Effector memory CD8-positive, alpha-beta T cell (primary cell): ENCODE measurements around the gene ARHGEF28.
A peak's percentile ranks its signal among the peaks of the same experiment; 100 is the strongest.

Experiments used
- ATAC-seq: fragments of 150-1000 bp; cut with Tn5 transposase; replicated peaks from 2 replicates; pipeline ENCODE4 v1.10.0; 2021; ENCODE audit warnings: mild to moderate bottlenecking, moderate library complexity
- DNase-seq, 3 experiments: peaks; one replicate each; pipeline ENCODE4 v3.0.0; 2021
- H3K27ac Mint-ChIP-seq, 2 donors: one replicate each; pipeline ENCODE4 v1.8.0; 2022; ENCODE audit warnings: mild to moderate bottlenecking in 2 of 2, mixed read lengths in 2 of 2, moderate library complexity in 2 of 2
- H3K27me3 Mint-ChIP-seq, 2 donors: one replicate each; pipeline ENCODE4 v1.8.0; 2022; ENCODE audit warnings: mixed read lengths in 2 of 2
- H3K36me3 Mint-ChIP-seq: one replicate; pipeline ENCODE4 v1.8.0; 2022; ENCODE audit warnings: mild to moderate bottlenecking, moderate library complexity, mixed read lengths; ENCODE audit not compliant: insufficient read depth
- H3K4me1 Mint-ChIP-seq, 2 donors: one replicate each; pipeline ENCODE4 v1.8.0; 2022; ENCODE audit warnings: low read depth in 2 of 2, mixed read lengths in 2 of 2
- H3K4me3 Mint-ChIP-seq, 2 donors: one replicate each; pipeline ENCODE4 v1.8.0; 2022; ENCODE audit warnings: mild to moderate bottlenecking in 2 of 2, mixed read lengths in 2 of 2, moderate library complexity in 2 of 2
- H3K9me3 Mint-ChIP-seq, 2 donors: one replicate each; pipeline ENCODE4 v1.8.0; 2022; ENCODE audit warnings: mixed read lengths in 2 of 2

ARHGEF28 gene

DNA sequence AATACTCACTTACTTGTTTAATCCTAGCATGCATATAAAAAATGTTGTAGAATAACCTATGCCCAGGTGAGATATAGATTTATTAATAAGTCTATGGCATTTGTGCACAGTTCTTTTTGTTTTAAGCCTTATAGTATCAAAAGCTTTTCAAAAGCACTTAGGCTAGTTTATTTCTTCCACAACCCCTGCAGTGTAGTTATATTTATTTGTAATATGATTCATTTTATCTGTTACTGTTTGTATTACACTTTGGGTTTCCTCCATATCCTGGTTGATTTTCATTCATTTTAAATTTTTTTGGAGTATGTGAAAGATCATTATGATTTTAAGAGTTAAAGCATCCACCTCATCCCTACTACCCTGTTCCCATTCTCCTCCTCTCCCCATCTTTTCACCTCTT lies 18.8 kb upstream of the ARHGEF28 start:
- no peaks in the 10 kb centered on the region for H3K36me3 Mint-ChIP-seq
- DNase-seq (no peak), ATAC-seq (no peak)
- no peaks in the 10 kb centered on the region for H3K9me3 Mint-ChIP-seq
- H3K27ac Mint-ChIP-seq = no peak overlapping the region
- H3K4me1 Mint-ChIP-seq = peaks cover 0 to 7% of the 10 kb centered on the region in 2 donors
- peaks cover 20 to 33% of the 10 kb centered on the region in 2 donors for H3K27me3 Mint-ChIP-seq
- no peak overlapping the region for H3K4me3 Mint-ChIP-seq

DNA sequence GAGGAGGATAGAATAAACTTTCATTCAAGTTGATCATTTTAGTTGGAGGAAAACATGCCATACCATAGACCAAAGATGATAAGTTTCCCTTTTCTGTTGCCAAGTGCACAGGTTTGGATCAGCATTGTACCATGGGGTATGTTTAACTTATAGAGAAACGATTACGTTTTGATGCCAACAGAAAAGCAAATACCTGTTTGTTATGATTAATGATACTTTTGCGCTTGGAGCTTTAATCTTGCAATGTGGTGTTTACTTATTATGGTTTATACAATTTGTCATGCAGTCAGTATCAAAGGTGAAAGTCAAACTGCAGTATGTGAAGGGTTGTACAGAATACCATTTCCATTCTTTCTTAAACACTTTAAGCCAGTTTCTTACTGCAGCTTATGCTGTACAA lies 13.2 kb upstream of the ARHGEF28 start:
- Mint-ChIP-seq H3K27me3 (peaks cover 31 to 61% of the 10 kb centered on the region in 2 donors), H3K4me1 (no peaks in the 10 kb centered on the region), H3K4me3 (no peak overlapping the region), H3K36me3 (no peaks in the 10 kb centered on the region), H3K9me3 (no peaks in the 10 kb centered on the region), H3K27ac (no peak overlapping the region)
- no peak for ATAC-seq
- DNase-seq = no peak

DNA sequence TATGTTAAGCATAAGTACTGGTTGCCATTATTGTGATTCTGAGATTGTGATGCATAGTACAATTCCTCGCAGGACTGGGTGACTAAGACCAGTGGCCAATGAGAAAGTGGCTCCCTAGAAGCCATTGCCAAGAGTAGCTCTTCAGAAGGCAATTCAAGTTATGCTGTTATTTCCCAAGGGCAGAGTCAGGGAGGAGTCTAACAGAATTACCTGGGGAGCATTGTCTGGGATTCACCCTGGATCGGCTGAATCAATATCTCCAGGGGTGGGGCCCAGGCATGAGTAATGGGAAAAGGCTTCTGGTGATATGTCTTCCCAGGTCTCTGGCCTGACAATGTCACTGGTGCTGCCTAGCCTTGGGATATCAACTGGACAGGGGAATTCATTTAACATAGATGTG lies 10.9 kb upstream of the ARHGEF28 start:
- peaks cover 29 to 71% of the 10 kb centered on the region in 2 donors for H3K27me3 Mint-ChIP-seq
- H3K4me3 Mint-ChIP-seq = no peak overlapping the region
- no peak overlapping the region for H3K27ac Mint-ChIP-seq
- no peaks in the 10 kb centered on the region for H3K4me1 Mint-ChIP-seq
- DNase-seq (no peak), ATAC-seq (no peak)
- H3K36me3 Mint-ChIP-seq = no peaks in the 10 kb centered on the region
- H3K9me3 Mint-ChIP-seq = no peaks in the 10 kb centered on the region

DNA sequence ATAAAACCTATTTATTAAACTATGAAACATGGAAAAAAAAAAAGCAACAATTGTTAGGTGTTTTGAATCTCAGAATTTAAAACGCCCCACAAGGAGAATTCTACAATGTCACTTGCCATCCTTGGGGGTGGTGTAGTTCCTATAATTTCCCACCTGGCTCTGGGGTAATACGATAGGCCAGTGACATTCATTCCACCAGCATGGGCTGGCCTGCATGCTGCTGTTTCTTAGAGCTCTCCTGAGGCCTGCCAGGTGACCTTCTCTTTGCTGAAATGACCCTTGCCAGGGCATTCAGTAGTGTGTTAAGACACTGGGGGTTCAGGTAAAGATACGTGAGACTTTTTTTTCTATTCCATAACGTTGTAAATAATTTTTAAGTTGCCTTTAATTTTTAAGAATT lies 10.0 kb upstream of the ARHGEF28 start:
- DNase-seq (no peak), ATAC-seq (no peak)
- Mint-ChIP-seq H3K36me3 (no peaks in the 10 kb centered on the region), H3K9me3 (no peaks in the 10 kb centered on the region), H3K4me3 (no peak overlapping the region), H3K4me1 (no peaks in the 10 kb centered on the region), H3K27me3 (peaks cover 21 to 71% of the 10 kb centered on the region in 2 donors), H3K27ac (no peak overlapping the region)

DNA sequence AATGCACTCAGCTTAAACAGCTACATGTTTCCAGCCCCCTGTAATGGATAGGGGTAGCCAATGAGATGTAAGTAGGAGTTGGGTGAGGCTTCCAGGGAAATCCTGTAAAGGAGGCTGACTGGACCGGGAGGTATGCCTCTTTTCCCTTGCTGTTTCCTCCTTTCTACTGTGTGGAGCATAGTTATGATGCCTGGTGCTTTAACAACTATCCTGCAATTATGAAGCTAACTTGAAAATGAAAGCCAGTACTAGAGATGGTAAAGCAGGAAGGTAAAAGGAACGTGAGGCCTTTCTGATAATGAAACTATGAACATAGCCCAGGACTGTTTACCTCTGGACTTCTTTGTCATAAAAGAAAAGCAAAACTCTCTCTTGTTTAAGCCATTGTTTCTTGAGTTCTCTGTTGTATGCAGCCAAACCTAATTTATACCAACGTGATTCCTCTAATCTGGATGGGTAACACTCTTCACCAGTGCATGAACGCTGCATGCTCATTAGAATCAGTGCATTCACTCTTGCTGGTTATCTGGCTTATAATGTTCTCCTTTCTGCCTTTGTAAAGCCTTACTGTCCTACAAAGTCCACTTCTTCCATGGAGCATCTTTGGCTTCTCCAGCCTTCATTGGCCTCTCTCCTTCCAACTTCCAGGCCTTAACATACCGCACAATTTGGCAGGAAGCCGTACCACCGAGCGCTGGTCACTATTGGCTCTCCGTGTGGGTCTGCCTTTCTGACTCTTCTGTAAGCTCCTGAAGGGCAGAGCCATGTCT lies 8.3 kb upstream of the ARHGEF28 start:
- ATAC-seq = no peak

DNA sequence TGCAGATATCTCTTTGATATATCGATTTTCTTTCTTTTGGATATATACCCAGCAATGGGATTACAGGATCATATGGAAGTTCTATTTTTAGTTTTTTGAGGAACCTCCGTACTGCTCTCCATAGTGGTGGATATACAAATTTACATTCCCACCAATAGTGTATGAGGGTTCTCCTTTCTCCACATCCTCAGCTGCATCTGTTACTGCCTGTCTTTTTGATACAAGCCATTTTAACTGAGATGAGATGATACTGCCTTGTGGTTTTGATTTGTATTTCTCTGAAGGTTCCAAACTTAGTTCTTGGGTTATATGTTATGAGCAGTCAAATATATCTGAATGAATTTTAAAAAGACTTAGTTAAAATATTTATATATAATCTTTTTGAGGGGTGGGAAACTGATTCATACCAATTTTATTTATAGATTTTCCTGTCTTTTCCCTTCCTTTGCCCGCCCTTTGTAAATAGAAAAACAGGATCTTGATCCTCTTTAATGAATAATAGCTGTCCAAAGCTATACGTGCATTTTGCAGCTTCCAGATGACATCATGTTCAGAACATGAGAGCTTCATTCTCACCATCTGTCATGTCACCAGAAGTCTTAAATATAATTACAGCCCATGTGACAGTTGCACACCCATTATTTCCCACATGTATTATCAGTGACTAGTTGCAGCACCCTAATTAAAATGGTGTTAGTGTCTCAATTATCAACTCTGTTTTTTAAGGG lies 6.2 kb upstream of the ARHGEF28 start:
- no peaks in the 10 kb centered on the region for H3K9me3 Mint-ChIP-seq
- no peaks in the 10 kb centered on the region for H3K4me1 Mint-ChIP-seq
- H3K27ac Mint-ChIP-seq = no peak overlapping the region
- no peak for ATAC-seq
- H3K27me3 Mint-ChIP-seq = peaks cover 15 to 60% of the 10 kb centered on the region in 2 donors
- H3K36me3 Mint-ChIP-seq = no peaks in the 10 kb centered on the region
- no peak for DNase-seq
- H3K4me3 Mint-ChIP-seq = no peak overlapping the region

More for the DNA sequence above, 8.3 kb upstream of the ARHGEF28 start:
- Mint-ChIP-seq H3K27ac (no peak overlapping the region), H3K9me3 (no peaks in the 10 kb centered on the region), H3K4me1 (no peaks in the 10 kb centered on the region), H3K27me3 (peaks cover 16 to 66% of the 10 kb centered on the region in 2 donors), H3K36me3 (no peaks in the 10 kb centered on the region), H3K4me3 (no peak overlapping the region)
- DNase-seq = no peak

DNA sequence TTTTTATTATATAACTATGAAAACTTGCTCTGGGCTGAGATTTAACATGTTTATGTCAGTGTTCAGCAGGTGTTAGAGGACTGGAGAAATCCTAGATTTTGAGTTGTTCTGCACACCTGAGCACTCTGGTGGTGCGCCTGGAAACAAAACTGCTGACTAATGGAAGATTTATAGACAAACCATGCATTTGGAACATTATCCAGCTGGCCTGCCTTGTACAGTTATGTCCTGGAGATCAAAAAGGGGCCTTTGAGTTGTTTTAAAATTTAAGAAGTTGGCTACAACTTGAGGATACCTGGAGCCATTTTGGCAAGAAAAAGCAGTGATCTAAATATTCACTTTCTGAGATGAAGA lies 5.7 kb upstream of the ARHGEF28 start:
- no peak overlapping the region for H3K4me3 Mint-ChIP-seq
- peaks cover 10 to 60% of the 10 kb centered on the region in 2 donors for H3K27me3 Mint-ChIP-seq
- ATAC-seq = no peak
- no peaks in the 10 kb centered on the region for H3K36me3 Mint-ChIP-seq
- no peaks in the 10 kb centered on the region for H3K9me3 Mint-ChIP-seq
- H3K27ac Mint-ChIP-seq = no peak overlapping the region
- no peak for DNase-seq
- H3K4me1 Mint-ChIP-seq = no peaks in the 10 kb centered on the region

DNA sequence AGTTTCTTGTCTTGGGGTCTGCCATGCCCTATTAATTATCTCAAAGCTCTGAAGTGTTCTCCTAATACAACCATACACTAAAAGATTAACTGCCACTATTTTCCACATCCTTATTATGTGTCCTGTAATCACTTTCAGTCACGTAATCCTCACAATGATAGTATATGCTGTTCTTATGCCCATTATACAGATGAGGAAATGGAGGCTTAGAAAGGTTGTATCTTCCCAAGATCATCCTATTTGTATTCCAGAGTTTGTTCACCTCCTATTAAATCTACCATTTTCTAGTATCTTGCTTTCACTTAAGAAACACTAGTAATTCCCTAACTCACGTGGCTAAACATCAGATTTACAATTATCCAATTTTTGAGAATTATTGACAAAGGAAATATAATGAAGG lies 2.9 kb upstream of the ARHGEF28 start:
- peaks cover 9 to 65% of the 10 kb centered on the region in 2 donors for H3K27me3 Mint-ChIP-seq
- no peaks in the 10 kb centered on the region for H3K9me3 Mint-ChIP-seq
- ATAC-seq (no peak), DNase-seq (no peak)
- H3K27ac Mint-ChIP-seq = no peak overlapping the region
- no peaks in the 10 kb centered on the region for H3K36me3 Mint-ChIP-seq
- no peaks in the 10 kb centered on the region for H3K4me1 Mint-ChIP-seq
- no peak overlapping the region for H3K4me3 Mint-ChIP-seq

DNA sequence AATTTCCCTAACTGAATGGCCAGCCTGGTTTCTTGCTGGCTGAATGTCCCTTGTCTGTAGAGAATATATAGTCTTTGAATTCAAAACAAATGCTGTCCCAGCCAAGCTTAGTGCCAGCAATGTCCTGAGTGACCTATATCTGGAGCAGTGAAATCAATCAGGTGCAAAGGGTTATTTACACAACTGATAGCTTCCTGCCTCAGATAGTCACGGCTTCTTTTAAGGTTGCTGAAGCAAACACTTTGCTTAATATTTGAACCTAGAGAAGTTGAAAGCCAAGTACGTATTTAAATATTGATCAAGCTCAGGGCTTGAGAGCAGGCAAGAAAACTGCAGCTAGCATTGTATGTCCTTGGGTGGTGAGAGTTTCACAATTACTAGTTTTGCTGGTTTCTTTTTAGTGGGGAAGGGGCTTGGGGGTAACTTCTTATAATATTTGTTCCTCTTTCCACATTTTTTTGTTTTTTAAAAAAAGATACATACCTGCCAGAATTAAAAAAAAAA lies 2.0 kb upstream of the ARHGEF28 start:
- no peak overlapping the region for H3K27ac Mint-ChIP-seq
- H3K4me3 Mint-ChIP-seq = no peak overlapping the region
- peaks cover 12 to 71% of the 10 kb centered on the region in 2 donors for H3K27me3 Mint-ChIP-seq
- H3K9me3 Mint-ChIP-seq = no peaks in the 10 kb centered on the region
- DNase-seq (no peak), ATAC-seq (no peak)
- no peaks in the 10 kb centered on the region for H3K36me3 Mint-ChIP-seq
- no peaks in the 10 kb centered on the region for H3K4me1 Mint-ChIP-seq

DNA sequence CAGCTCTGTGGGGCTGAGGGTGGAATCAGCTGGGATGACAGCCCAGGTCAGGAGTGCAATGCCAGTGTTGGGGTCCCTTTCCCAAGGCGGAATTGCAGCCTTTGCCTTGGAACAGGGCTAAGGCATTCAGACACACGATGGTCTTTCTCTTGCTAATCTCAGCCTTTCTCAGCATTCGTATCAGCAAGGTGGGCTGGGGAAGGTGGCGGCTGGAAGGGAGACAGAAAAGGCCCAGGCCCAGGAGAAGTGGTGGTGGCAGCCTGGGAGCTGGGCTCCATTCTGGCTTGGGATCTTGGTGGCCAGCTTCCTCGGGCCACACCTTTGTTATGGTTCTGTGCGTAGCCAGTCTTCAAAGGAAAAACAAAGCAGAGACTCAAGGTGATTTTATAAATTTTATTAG lies 1.1 kb upstream of the ARHGEF28 start:
- Mint-ChIP-seq H3K36me3 (no peaks in the 10 kb centered on the region), H3K4me3 (peak overlapping the region; percentile 64 to 78), H3K9me3 (no peaks in the 10 kb centered on the region), H3K27ac (no peak overlapping the region), H3K4me1 (no peaks in the 10 kb centered on the region), H3K27me3 (peaks cover 15 to 69% of the 10 kb centered on the region in 2 donors)
- DNase-seq = no peak
- no peak for ATAC-seq

DNA sequence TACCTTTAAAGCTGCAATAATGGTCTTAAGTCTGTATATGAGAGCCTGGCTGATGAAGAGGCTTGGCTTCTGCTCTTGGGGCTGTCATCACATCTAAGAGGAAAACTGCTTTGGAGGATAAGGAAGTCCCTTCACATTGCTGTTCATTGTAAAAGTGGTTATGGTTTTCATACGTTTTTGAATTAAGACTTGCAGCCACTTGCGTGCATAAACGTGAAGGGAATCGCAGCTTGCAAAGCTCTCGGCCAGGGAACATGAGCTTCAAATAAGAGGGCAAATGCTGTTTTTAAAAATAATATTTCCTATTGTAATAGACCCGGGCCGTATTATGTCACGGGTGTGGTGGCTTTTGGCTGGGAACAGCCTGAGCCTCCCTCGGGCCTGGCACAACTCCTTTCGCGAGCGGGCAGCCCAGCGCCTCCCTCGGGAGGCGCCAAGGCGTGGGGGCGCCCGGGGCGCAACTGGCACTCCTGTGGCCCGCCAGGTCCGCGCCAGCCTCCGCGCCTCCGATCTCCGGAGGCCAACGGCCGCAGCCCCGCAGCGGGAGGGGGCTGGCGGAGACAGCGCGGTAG lies 538 bp upstream of the ARHGEF28 start:
- Mint-ChIP-seq H3K4me1 (no peaks in the 10 kb centered on the region), H3K27ac (no peak overlapping the region), H3K27me3 (peaks cover 15 to 63% of the 10 kb centered on the region in 2 donors), H3K4me3 (peak overlapping the region; percentile 64 to 78), H3K9me3 (no peaks in the 10 kb centered on the region), H3K36me3 (no peaks in the 10 kb centered on the region)
- DNase-seq (no peak), ATAC-seq (no peak)

DNA sequence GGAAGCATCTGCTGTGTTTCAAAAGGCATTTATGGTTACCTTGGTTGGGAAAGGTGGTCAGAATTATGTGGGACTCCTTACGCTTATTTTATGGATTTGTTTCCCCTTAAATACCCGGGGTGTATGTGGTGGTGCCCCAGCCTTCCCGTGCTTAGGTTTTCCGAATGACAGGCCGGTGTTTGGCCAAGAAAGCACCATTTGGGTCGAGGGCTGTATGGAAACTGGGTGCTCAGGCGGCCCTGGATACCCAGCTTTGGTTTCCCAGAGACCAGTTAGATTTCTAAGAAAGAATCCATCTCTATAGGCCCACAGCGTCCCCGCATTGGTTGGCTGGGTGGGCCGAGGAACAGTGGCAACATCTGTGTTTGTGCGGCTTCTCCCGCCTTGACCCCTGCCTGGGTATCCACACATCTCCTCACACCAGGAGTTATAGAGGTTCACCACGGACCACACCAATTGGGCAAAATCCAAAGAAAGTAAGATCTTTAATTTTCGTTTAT lies 868 bp downstream of the ARHGEF28 start:
- H3K9me3 Mint-ChIP-seq = no peaks in the 10 kb centered on the region
- peak overlapping the region; percentile 57 to 62 for H3K4me3 Mint-ChIP-seq
- H3K27ac Mint-ChIP-seq = no peak overlapping the region
- ATAC-seq = no peak
- peaks cover 15 to 51% of the 10 kb centered on the region in 2 donors for H3K27me3 Mint-ChIP-seq
- no peak for DNase-seq
- H3K4me1 Mint-ChIP-seq = no peaks in the 10 kb centered on the region
- H3K36me3 Mint-ChIP-seq = no peaks in the 10 kb centered on the region

DNA sequence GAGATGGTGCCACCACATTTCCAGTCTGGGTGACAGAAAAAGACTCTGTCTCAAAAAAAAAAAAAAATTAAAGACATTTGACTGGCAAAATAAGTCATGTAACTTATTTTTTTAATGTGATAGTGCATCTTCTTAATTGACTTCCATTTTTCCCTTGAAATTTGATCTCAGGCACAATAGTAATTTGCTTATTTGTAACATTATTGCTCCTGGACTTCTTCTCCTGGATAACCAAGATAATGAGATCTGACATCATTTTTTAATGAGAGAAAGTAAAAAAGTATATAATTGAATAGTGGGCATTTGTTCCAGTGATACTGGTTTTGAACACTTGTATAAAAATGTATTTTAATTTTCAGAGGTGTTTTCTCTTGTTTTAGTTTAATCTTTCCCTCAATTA lies 3.5 kb downstream of the ARHGEF28 start:
- Mint-ChIP-seq H3K27ac (no peak overlapping the region), H3K27me3 (peaks cover 5 to 32% of the 10 kb centered on the region in 2 donors), H3K4me1 (no peaks in the 10 kb centered on the region), H3K36me3 (no peaks in the 10 kb centered on the region), H3K9me3 (no peaks in the 10 kb centered on the region), H3K4me3 (no peak overlapping the region)
- ATAC-seq (no peak), DNase-seq (no peak)
